Measurements from ENCODE around the gene TM4SF20.
A peak's percentile ranks its signal among the peaks of the same experiment; 100 is the strongest.
"Not testable (repeated sequence)": the region's sequence is repeated elsewhere in the genome, so short reads cannot be mapped to it uniquely, and the experiment has no call there.

Gene TM4SF20

DNA sequence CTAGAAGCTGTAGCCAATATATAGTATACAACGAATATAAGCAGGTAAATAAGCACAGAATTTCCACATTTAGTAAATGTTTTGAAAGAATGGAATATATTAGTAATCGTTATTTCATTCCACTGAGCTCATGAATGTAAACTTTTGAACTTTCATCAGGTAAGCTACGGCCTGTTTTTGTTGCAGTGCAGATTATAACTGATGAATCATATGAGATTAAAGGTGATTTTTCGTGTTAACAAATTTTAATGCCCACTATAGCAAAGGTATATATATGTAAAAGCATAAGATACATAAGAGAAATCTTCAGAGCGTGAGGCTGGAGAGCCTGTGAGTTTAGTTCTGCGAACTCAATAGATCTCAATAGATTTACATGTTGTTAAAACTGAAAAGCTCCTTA lies 7.5 kb upstream of the TM4SF20 start:
- no peak for DNase-seq (ENCODE audit: low read depth)
- TF ChIP-seq, protein P1, sequence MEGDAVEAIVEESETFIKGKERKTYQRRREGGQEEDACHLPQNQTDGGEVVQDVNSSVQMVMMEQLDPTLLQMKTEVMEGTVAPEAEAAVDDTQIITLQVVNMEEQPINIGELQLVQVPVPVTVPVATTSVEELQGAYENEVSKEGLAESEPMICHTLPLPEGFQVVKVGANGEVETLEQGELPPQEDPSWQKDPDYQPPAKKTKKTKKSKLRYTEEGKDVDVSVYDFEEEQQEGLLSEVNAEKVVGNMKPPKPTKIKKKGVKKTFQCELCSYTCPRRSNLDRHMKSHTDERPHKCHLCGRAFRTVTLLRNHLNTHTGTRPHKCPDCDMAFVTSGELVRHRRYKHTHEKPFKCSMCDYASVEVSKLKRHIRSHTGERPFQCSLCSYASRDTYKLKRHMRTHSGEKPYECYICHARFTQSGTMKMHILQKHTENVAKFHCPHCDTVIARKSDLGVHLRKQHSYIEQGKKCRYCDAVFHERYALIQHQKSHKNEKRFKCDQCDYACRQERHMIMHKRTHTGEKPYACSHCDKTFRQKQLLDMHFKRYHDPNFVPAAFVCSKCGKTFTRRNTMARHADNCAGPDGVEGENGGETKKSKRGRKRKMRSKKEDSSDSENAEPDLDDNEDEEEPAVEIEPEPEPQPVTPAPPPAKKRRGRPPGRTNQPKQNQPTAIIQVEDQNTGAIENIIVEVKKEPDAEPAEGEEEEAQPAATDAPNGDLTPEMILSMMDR (conservative IDR thresholded peaks at IDR 0.05; ENCODE audit: low read length) = no peak
- H3K4me3 ChIP-seq (ENCODE audit: low read length) = no peak overlapping the region

DNA sequence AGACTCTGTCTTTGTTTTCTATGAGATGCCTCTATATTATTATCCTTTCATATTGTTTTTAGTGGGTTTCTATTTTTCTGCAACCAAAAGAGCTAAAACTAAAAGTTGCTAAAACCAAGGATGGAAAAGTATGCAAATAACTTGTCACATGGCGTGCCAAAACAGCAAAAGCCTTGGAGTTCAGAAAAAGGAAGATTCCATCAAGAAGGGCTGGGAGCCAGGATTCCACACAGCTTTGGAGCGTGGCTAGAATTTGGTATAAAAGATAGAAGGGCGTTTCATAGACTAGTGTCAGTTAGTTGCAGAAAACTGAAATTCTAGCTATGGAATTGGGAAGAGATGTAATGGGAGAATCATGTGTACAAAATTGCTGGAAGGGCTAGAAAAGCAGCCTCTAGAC lies 4.6 kb upstream of the TM4SF20 start:
- no peak overlapping the region for H3K4me3 ChIP-seq (ENCODE audit: low read length)
- peak; percentile 58 for DNase-seq (ENCODE audit: low read depth)
- TF ChIP-seq, protein P1 (conservative IDR thresholded peaks at IDR 0.05; ENCODE audit: low read length) = no peak

DNA sequence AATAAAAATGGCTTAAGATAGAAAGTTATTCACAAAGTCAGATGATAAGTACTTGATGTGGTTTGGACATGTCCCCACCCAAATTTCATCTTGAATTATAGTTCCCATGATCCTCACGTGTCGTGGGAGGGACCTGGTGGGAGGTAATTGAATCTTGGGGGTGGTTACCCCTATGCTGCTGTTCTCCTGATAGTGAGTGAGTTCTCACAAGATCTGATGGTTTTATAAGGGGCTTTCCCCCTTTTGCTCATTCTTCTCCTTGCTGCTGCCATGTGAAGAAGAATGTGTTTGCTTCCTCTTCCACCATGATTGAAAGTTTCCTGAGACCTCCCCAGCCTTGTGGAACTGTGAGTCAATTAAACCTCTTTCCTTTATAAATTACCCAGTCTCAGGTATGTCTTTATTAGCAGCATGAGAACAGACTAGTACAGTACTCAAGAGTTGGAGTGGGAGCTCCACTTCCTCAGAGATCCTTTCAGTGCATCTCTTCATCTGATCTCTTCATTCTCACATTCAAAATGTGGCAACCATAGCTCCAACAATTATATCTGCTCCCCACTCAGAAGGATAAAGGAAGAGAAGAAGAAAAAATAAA lies 3.2 kb upstream of the TM4SF20 start:
- DNase-seq (ENCODE audit: low read depth); H3K4me3 ChIP-seq (ENCODE audit: low read length): not testable (repeated sequence)

DNA sequence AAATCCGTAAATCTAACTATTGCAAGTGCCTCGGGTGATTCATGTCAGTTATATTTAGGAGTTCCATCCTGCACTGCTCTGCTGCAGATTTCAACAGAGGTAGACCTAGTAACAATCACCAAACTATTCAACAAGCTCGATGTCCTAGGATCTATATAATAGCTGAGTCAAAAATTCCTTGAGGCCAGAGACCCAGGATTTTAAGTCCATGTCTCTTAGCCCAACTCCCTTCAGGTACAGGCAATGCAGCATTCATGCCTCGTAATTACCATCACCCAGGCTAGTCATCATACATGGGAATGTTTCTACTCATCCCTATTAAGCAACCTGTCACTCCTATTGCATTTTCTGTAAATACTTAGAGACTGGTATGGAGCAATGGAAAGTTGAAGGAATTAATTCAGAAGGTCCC lies 729 bp downstream of the TM4SF20 start:
- DNase-seq (ENCODE audit: low read depth) = peak; percentile 73
- H3K4me3 ChIP-seq (ENCODE audit: low read length) = no peak overlapping the region
- TF ChIP-seq, protein P1 (conservative IDR thresholded peaks at IDR 0.05; ENCODE audit: low read length) = no peak

DNA sequence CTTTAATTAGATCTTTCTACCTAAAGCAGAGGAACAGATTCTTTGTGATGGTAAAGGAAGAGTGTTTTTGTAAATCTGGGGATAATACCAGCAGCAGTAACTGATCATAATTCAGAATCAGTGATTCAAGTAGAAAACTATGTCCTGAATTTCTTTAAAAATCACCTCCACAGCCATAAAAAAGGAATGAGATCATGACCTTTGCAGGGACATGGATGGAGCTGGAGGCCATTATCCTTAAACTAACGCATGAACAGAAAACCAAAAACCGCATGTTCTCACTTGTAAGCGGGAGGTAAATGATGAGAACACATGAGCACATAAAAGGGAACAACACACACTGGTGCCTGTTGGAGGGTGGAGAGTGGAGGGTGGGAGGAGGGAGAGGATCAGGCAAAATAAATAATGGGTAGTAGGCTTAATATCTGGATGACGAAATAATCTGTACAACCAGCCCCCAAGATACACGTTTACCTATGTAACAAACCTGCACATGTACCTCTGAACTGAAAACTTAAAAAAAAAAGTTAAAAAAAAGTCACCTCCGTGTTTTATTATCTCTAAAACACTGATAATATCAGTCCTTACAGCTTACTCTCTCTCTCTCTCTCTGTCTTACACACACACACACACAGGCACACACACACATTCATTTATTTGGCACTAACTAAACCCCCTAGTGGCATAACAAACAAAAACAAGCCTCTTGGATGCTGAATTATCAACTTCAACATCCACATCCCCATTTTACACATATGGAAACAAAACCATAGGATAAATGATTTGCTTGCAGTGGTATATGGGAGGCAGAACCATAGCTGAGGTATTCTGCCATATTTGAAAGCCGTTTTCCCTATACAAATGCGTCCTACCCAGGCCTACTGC lies 1.4 kb downstream of the TM4SF20 start:
- DNase-seq (ENCODE audit: low read depth) = peak; percentile 36
- H3K4me3 ChIP-seq (ENCODE audit: low read length) = no peak overlapping the region
- TF ChIP-seq, protein P1 (conservative IDR thresholded peaks at IDR 0.05; ENCODE audit: low read length) = 0 out of 2 replicates have a peak, but pooled peaks have one; percentile 15

DNA sequence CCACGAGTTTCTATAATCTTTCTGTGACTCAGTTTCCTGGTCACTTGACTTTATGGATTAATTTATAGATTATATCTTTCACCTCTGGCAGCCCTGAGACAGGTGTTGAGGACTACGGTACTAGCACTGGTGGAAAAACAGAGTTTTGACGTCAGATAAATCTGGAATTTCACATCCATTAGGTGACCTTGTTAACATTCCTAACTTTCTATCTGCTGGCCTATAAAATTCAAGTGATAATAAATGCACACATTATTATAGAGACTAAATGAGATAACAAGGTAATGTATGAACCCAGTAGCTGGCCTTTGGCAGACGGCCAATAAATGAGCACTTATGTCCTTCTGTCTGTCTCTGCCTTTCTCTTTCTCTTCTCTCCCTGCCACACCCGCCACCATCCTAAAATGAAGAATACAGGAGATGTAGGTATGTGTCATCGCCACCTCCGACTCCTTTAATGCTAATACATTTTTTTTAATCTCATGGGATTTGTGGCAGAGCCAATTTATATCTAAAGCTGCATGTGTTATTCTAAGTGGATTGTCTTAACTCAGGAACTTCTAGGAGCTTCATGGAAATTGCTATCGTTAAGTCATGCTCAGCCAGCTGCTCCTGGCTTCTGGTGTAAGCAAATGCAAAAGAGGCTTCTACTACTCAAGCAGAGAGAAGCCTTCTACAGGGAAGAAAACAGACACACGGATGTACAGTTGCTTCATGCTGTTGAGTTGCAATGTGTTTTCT lies 2.3 kb downstream of the TM4SF20 start:
- TF ChIP-seq, protein P1 (conservative IDR thresholded peaks at IDR 0.05; ENCODE audit: low read length) = no peak
- DNase-seq (ENCODE audit: low read depth) = peak; percentile 61
- no peak overlapping the region for H3K4me3 ChIP-seq (ENCODE audit: low read length)

DNA sequence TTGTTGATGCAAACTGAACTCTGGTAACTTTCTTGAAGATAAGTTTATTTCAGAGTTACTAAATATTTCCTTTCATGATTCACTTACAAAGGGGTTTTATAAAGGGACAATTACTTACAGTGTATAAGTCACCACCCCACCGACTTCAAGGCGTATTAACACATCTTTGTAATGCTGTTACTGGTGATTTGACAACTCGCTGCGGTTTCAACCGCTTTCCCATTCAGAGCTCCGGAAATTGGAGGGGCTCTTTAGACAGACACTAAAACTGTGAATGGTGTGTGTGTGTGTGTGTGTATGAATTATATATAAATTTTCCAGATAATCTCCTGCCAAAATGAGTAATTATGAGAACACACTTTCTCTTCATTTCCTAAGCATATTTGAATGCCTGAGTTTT lies 4.9 kb downstream of the TM4SF20 start:
- peak; percentile 56 for DNase-seq (ENCODE audit: low read depth)
- TF ChIP-seq, protein P1 (conservative IDR thresholded peaks at IDR 0.05; ENCODE audit: low read length) = no peak
- no peak overlapping the region for H3K4me3 ChIP-seq (ENCODE audit: low read length)

Measured in AG10803 (cell line).